Vagina (tissue), 2 donors: ENCODE measurements around the gene SBF2. TPM values are rescaled to one million over a fixed set of nuclear protein-coding genes. Genes with fewer than 3 reads are reported as not detected.
A peak's percentile ranks its signal among the peaks of the same experiment; 100 is the strongest.

Experiments used
- DNase-seq, 2 donors: peaks; one replicate each; pipeline ENCODE4 v3.0.0-alpha.2; 2017; ENCODE audit errors: extremely low spot score in 2 of 2
- H3K27ac ChIP-seq: fragments of 200-600 bp; sonication (generic); one replicate; pipeline ENCODE4 v1.5.1; 2019
- H3K27me3 ChIP-seq: fragments of 200-600 bp; sonication (generic); one replicate; pipeline ENCODE4 v1.5.1; 2019
- H3K36me3 ChIP-seq, 2 donors: fragments of 200-600 bp; sonication (generic); one replicate each; pipeline ENCODE4 v1.5.1; 2017 to 2019
- H3K4me1 ChIP-seq: fragments of 200-600 bp; sonication (generic); one replicate; pipeline ENCODE4 v1.5.1; 2019
- H3K4me3 ChIP-seq, 2 donors: fragments of 200-600 bp; sonication (generic); 1 replicate in 1 of 2; 2 replicates in 1 of 2; pipeline ENCODE4 v1.5.1; 2016 to 2019
- H3K9me3 ChIP-seq: fragments of 200-600 bp; sonication (generic); one replicate; pipeline ENCODE4 v1.5.1; 2019
- CTCF ChIP-seq, 3 experiments: fragments of 450-650 bp in 2 of 3; fragments of 200-600 bp in 1 of 3; sonication (generic) in 1 of 3; IDR thresholded peaks; one replicate each; pipeline ENCODE4 v1.5.1; 2017 to 2019; ENCODE audit warnings: antibody characterized with exemption in 3 of 3, mild to moderate bottlenecking in 2 of 3, moderate library complexity in 2 of 3
- POLR2A ChIP-seq, 2 donors: fragments of 450-650 bp; IDR thresholded peaks; one replicate each; pipeline ENCODE4 v1.6.1; 2017; ENCODE audit warnings: antibody characterized with exemption in 2 of 2, mild to moderate bottlenecking in 2 of 2, moderate library complexity in 2 of 2
- POLR2AphosphoS5 ChIP-seq, 2 donors: sonication (generic); formaldehyde crosslinking; IDR thresholded peaks; one replicate each; pipeline ENCODE4 v1.9.0; 2017; ENCODE audit warnings: antibody characterized with exemption in 2 of 2, mild to moderate bottlenecking in 2 of 2, low read depth in 1 of 2; ENCODE audit not compliant: insufficient read depth in 1 of 2
- intact Hi-C: fragments of 100-400 bp; cut with DNase I; formaldehyde crosslinking; loops from one replicate; pipeline ENCODE4 v1.15.1; 2023
- total RNA-seq: library from RNA; depleted of rRNA; stranded (reverse); fragments of >200 nt; gene quantifications from one replicate; pipeline ENCODE4 v1.2.3, GENCODE V29; 2016

SBF2 gene
- total RNA-seq, 1 donor from 2014 or later = 69.5 TPM

- H3K36me3 ChIP-seq = no peaks in the 10 kb centered on the region
- H3K27ac ChIP-seq = peak within 1 kb of the TSS; percentile 96
- TF ChIP-seq POLR2A (IDR thresholded peaks at IDR 0.05) = peak in 1 of 2 donors; percentile 96
- peak; percentile 41 to 73 (median 46) for TF ChIP-seq CTCF (IDR thresholded peaks at IDR 0.05)
- TF ChIP-seq POLR2AphosphoS5 (IDR thresholded peaks at IDR 0.05; ENCODE audit: insufficient read depth in 1 of 2, low read depth in 1 of 2) = peak; percentile 31 to 96
- no peaks in the 10 kb centered on the region for H3K27me3 ChIP-seq
- H3K4me1 ChIP-seq = peaks cover 52% of the 10 kb centered on the region
- peak within 1 kb of the TSS; percentile 84 to 85 for H3K4me3 ChIP-seq
- peak in 1 of 2 donors; percentile 94 for DNase-seq
- intact Hi-C loops = loop anchor here (5.0 to 10.0 kb wide), 4 partner anchors 320 to 690 kb away; no protein-coding TSS in a partner anchor
- H3K9me3 ChIP-seq = no peaks in the 10 kb centered on the region
These were observed 10.7 kb upstream of the SBF2 start, which contains the start of gene ADM for GRCh38 chr11:10304495-10305261. ADM (plus strand) TSS chr11:10305073; CDS start chr11:10305701, 628 bp downstream.

GRCh38 chr11:10303558-10304363 is 9.7 kb upstream of the SBF2 start:
- H3K9me3 ChIP-seq = no peaks in the 10 kb centered on the region
- H3K36me3 ChIP-seq = no peaks in the 10 kb centered on the region
- H3K4me1 ChIP-seq = peaks cover 46% of the 10 kb centered on the region
- intact Hi-C loops = loop anchor here (10.0 kb wide), 3 partner anchors 319 to 689 kb away; no protein-coding TSS in a partner anchor
- no peak for TF ChIP-seq POLR2AphosphoS5 (IDR thresholded peaks at IDR 0.05; ENCODE audit: insufficient read depth in 1 of 2, low read depth in 1 of 2)
- no peak for TF ChIP-seq CTCF (IDR thresholded peaks at IDR 0.05)
- no peaks in the 10 kb centered on the region for H3K27me3 ChIP-seq
- DNase-seq = no peak
- peak overlapping the region; percentile 96 for H3K27ac ChIP-seq
- H3K4me3 ChIP-seq = peak overlapping the region; percentile 84 to 85

- H3K27me3 ChIP-seq = no peaks in the 10 kb centered on the region
- intact Hi-C loops = loop anchor here (10.0 kb wide), 3 partner anchors 318 to 688 kb away; no protein-coding TSS in a partner anchor
- peak in 1 of 2 donors; percentile 93 for DNase-seq
- TF ChIP-seq CTCF (IDR thresholded peaks at IDR 0.05) (no peak), POLR2A (IDR thresholded peaks at IDR 0.05) (peak in 1 of 2 donors; percentile 12), POLR2AphosphoS5 (IDR thresholded peaks at IDR 0.05; ENCODE audit: insufficient read depth in 1 of 2, low read depth in 1 of 2) (peak; percentile 76 to 84)
- H3K4me3 ChIP-seq = peak overlapping the region; percentile 84 to 85
- H3K4me1 ChIP-seq = peaks cover 38% of the 10 kb centered on the region
- H3K9me3 ChIP-seq = no peaks in the 10 kb centered on the region
- H3K36me3 ChIP-seq = no peaks in the 10 kb centered on the region
- peak overlapping the region; percentile 96 for H3K27ac ChIP-seq
These were observed 8.9 kb upstream of the SBF2 start for GRCh38 chr11:10302744-10303557.

- no peak for DNase-seq
- Histone ChIP-seq H3K4me1 (peaks cover 35% of the 10 kb centered on the region), H3K27me3 (no peaks in the 10 kb centered on the region), H3K36me3 (no peaks in the 10 kb centered on the region), H3K9me3 (no peaks in the 10 kb centered on the region), H3K27ac (peak overlapping the region; percentile 96), H3K4me3 (peak overlapping the region; percentile 84 to 85)
- intact Hi-C loops = loop anchor here (10.0 kb wide), 3 partner anchors 318 to 688 kb away; no protein-coding TSS in a partner anchor
- no peak for TF ChIP-seq POLR2AphosphoS5 (IDR thresholded peaks at IDR 0.05; ENCODE audit: insufficient read depth in 1 of 2, low read depth in 1 of 2)
- no peak for TF ChIP-seq POLR2A (IDR thresholded peaks at IDR 0.05)
- no peak for TF ChIP-seq CTCF (IDR thresholded peaks at IDR 0.05)
These were observed 8.3 kb upstream of the SBF2 start for GRCh38 chr11:10302359-10302743.
